HG02981 (cell line): ENCODE measurements around the gene COX20.
A peak's percentile ranks its signal among the peaks of the same experiment; 100 is the strongest.

Experiments used
- ATAC-seq: cut with Tn5 transposase; IDR thresholded peaks from one replicate; pipeline ENCODE4 v1.9.1; 2021; ENCODE audit warnings: mild to moderate bottlenecking, moderate library complexity; ENCODE audit not compliant: unreplicated experiment

The COX20 gene

DNA sequence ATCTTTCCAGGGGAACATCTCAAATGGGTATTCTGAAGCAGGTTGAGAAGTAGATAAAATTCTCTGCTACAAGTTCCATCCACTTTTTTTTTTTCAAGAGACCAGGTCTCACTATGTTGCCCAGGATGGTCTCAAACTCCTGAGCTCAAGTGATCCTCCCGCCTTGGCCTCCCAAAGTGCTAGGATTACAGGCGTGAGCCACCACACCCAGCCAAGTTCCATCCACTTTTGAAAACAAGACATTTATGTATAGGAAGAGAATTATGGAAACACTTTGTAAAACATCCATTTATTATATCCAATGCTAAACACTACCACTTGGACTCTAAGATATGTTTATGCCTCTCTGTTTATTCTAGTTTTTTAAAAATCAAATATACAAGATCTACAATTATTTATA lies 15.4 kb downstream of the COX20 start:
- ATAC-seq = no peak

DNA sequence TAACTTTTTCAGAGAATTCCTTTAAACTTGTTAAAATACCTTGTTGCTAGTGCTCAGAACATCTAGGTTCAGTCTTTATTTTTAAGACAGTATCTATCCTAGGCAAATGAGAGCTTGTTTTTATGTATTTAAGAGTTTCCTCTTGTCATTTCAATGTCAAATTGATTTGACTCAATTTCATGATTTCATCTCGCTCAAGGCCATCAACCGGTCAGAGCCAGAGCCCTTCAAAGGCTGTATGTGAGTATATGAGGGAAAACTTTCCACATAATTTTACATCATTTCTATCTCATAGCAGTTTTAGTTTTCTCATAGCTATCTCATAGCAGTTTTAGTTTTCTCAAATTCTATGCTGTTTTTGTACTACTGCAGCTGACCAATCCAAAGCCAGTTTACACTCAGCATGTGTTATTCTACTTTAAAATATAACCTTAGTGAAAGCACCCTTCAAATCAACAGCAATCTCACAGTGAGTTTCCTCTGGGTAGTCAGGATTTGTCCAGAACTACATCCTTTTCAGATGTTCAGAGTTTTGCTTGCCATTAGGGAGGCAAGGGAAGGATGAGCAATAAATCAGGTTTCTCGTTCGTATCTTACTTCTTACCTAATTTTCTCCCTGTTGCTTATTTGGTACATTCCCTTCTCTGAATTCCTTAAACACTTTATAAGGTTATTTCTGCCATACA lies 16.2 kb downstream of the COX20 start:
- ATAC-seq = no peak

DNA sequence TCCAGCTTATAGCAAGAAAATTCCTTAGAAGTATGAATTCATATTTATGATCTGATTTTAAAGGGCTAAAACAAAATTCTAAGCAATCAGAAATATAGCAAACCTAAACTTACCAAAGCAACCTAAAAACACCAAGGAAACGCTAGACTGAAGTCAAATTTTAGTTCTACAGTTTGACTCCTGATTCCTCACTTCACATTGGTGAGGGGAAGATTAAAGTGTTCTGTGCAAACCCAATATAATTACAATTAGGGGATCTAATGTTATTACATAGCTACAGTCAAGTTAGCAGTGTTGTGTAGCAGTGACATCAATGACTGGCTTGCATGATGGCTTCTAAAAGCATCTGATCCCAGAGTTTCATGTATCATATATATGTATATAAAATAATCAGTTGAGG lies 17.2 kb downstream of the COX20 start:
- ATAC-seq = no peak

DNA sequence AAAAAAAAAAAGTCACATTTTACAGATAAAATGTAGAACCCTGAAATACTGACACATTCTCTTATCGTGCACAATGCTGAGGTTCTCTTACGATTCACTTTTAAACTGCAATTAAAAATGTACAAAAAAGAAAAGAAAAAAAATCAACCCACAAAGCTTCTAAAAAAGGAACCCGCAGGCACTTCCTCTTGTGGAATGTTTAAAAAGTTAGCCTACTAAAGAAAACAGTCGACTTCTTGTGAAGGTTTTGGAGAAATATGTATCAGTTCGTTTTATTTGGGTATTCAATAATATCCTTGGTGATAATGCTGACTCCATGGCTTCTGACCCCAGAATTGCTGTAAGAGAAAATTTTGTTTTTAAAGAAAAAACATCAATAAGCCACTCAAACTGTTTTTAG lies 18.7 kb downstream of the COX20 start:
- no peak for ATAC-seq

DNA sequence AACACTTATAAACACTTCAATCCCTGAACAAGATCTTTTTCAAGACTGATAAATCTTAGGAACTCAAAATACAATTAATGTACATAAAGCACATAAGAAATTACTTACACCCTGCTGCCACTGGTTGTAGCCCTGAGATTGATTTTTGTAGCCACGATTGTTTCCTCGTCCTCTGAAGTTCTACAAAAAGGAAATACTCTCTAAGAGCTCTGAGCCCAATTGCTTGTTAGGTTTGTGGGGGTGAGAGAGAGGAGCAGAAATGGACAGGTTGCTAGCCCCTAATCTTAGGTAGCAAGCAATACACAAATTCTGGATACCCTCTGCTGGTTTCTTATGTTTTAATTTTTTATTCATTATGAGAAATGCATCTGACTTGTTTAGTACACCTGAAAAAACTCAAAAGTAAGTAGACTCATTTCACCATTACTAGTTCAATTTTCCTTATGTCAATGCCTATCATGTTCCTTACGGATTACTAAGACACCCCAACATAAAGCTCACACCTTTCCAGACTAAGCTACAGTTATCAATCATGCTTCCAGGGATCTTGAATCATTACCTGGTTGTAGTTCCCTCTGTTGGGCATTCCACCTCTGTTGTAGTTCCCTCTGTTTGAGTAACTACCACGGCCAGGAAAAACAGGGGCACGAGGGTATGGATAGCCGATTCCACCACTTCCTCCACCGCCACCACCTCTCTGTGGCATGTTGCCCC lies 19.6 kb downstream of the COX20 start:
- ATAC-seq = no peak

DNA sequence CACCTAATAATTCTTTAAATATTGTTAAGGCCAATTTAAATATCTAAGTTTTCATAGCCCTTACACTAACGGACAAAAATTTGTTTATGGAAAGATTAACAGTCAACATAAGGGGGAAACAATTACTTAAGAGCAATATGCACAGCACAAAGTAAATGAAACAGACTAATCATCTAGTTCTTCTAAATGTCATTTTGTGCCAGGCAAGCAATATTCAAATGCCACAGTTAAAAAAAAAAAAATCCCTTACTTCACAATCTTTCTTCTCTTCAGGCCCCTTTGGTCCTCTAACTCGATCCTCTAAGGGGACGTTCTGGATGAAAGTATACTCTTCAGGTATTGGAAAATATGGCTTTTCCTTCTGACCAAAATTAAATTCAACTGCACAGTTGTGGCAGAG lies 22.3 kb downstream of the COX20 start:
- no peak for ATAC-seq

DNA sequence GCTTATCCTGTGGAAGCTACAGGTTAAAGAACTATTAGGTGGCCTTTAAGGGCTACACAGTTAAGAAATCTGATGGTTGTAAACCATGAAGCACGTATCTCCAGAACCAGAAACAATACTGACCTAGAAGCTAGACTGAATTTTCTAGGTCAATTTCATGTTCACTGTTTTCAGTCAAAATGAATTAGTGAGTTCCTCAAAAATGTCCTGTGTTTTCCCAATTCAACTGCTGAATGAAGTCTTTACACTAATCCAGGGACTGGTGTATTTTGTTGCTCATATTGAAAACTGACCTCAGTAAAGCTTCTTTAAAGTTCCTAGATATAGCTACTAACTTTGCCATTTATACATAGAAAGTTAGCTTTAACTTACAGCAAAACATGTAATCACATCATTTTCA lies 22.9 kb downstream of the COX20 start:
- no peak for ATAC-seq

DNA sequence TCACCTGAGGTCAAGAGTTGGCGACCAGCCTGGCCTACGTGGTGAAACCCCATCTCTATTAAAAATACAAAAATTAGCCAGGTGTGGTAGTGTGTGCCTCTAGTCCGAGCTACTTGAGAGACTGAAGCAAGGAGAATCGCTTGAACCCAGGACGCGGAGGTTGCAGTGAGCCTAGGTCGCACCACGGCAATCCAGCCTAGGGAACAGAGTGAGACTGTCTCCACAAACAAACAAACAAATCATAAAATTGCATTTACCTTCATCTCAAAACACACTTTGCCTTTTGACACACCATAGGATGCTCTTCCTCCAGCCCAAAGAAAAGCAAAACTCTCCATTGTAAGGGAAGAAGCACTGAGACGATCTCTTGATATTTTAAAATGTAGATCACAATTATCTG lies 24.6 kb downstream of the COX20 start:
- no peak for ATAC-seq

DNA sequence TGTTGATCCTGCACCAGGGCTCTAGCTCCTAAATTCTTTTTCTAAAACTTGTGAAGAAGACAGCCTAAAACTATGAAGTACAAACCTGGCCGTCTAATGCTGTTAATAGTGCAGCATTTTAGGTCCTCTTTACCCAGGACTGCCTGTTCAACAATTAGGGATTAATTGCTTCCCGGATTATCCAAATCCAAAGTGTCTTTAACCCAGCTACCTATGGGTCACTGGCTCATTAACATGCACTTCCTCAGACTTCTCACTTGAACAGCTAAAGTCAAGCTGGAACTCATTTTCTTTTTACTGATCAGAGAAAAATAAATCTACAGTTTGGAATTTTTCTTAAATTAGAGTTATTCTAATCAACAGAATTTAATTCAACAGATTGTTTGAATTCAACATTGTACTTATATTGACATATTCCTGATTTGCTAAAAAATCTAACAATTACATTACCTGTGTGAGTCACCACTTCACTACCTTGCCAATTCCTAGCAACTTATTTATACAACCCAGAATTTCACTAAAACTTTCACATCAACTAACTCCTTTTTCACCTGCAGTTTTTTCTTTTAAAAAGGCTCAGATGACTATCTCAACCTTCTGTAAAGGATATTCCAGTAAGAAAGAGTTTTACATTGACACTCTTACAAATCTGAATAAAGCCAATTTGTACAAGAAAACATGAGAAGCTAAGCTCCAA lies 25.6 kb downstream of the COX20 start:
- no peak for ATAC-seq

DNA sequence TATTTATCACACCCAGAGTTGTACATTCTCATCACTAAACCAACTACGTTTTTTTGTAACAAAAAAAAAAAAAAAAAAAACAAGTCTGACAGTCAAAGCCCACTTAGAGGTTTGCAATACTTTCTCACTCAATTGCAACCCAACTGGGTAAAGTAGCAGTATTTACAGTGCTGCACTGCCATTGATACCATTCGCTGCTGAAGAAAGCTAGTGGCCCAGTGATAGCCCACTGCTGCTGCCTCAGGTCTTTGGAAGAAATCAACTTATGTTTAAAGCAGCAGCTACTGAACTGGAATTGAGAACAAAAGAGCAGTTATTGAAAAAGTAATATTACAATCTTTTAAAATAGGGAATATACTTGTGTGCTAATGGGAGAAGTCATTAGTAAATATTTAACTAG lies 26.2 kb downstream of the COX20 start:
- ATAC-seq = no peak

DNA sequence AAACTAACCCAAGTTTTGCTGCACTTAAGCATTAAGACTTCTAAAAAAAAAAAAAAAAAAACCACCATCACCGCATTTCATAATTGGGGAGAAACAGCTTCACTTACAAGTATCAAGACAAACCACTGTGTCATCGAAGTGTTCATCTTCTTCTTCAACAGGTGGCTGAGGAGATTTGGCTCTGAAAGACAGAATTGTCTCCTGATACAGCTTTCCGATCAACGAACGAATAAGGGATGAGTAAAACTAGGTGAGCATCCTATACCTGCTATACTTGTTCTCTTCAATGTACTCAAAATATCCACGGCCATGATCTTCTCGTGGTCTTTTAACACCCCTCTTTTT lies 26.9 kb downstream of the COX20 start:
- ATAC-seq = no peak

DNA sequence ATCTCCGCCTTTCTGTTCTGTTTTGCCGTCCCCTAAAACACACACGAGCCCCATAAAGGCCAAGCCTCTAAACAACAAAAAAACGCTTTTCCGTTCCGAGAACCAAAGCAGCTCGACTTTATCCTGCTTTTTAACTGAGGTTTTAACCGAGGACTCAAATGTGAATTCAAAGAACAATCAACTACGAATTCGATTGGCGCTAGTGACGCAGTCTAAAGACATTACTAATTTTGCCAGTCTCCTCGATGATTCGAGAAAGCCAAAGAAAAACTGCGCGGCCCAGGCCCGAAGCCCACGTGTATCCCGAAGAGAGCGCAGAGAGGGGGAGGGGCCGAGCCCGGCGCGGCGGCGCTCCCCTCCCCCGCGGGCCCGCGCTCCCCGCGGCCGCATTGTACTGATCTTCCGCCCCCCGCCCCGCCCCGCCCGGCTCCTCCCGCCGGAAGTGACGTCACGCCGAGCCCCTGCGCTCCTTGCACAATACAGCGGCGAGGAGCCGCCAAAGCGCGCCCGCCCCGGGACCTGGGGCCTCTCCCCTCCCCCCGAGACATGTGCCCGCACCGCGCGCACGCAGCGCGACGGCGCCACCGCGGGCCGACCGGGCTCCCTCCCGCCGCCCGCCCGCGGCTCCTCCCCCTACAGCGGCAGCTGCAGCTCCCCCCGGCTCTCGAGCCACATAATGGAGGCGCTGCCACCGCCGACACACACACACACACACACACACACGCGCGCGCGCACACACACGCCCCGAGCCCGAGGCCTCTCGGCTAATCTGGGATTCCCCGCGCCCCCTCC lies 27.4 kb downstream of the COX20 start:
- ATAC-seq = peak; percentile 47

DNA sequence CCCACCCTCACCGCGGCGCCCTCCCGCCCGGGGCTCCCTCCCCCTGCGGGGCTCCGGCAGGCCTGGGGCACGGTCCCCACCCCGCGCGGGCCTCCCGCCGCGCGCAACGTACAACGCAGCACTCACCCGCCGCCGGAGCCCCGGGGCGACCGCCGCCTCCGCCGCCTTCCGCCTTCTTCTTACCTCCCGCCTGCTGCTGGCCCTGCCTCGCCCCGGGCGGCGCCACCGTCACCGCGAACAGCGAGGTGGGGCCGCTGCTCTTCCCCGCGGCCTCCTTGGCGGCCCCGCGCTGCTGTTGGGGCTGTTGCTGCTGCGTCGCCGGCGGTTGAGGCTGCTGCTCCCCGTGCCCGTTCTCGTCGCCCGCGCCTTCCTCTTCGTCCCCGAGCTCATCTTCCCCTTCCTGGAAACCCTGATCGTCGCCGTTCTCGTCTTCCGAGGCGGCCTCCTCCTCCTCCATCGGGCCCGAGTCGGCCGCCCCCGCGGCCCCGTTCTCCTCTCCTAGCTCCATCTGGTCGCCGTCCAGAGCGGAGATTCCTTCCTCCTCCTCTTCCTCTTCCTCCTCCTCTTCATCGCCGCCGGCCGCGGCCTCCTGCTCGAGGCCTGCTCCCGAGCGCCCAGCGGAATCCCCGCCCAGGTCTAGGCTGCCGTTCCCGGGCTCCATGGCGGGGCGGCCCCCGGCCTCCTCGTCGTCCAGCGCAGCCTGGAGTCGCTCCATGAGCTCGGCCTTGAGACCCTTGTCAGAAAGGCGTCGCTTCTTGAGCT lies 28.2 kb downstream of the COX20 start:
- ATAC-seq = peak; percentile 10

DNA sequence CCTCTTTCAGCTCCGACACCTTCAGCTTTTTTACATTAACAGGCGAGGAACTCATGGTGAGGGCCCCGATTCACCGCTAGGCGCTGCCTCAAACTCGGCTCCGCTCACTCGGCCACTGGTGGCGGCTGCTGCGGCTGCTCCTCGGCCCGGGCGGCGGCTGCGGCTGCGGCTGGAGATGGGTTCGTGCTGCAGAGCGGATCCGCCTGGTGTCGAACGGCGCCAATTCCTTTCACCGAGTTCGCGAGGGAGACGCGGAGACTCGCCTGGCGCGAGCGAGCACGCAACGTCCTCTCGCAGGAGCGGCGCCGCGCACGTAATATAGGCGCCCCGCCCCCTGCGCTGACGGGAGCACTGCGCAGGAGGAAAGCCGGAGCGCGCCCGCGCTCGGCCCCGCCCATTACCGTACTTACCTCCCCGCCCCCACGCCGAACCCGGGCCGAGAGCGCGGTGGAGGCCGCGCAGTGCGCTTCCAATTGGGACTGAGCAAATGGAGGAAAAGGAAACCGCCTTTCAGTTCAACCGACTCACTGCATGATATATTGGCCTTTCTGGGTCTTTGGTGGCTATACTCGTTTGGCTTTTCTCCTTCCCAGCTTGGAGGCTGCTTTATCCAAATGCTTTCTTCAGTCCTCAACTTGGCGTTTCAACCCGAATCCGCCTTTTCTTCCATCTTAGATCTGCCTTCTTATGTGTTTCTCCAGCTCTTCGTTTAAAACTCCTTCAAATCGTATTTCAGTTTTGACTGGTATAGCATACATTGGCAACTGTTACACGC lies 29.0 kb downstream of the COX20 start, which contains the start of gene HNRNPU:
TSS of gene HNRNPU (minus strand) at position 291 of the 775 bp plus-strand sequence. CDS start at position 55, 236 bp downstream.
- ATAC-seq = peak; percentile 59

DNA sequence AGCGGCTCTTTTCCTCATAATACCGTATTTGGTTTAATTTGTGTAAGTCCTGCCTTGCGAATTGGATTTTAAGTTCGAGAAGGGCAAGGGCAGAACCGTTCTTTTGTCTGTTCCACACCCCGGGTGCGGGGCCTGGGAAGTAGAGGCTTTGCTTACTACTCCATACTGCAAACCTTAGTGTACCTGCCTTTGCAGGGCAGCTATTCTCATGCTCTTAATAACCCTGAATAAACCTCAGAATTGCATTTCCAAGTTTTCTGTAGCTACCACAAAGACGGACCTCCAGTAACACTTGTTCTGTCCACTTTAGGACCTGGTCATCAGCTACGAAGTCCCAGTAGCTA lies 29.5 kb downstream of the COX20 start:
- no peak for ATAC-seq

DNA sequence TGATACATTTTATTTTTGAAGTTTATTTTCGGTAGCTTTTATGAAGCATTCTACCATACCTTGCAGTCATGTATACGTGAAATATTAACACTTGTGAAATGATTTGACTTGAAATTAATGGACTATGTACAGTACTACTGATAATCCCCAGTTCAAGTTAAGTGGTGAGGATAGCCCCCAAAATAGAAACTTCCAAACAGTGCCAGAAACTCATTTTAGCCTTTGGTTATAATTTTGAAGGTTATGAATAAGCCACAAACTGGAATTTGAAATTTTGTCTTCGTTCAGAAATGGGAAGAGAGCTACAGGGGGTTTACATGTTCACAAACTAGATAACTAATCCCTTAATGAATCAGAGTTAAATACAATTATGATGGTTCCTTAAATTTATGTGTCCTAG lies 30.4 kb downstream of the COX20 start:
- no peak for ATAC-seq

DNA sequence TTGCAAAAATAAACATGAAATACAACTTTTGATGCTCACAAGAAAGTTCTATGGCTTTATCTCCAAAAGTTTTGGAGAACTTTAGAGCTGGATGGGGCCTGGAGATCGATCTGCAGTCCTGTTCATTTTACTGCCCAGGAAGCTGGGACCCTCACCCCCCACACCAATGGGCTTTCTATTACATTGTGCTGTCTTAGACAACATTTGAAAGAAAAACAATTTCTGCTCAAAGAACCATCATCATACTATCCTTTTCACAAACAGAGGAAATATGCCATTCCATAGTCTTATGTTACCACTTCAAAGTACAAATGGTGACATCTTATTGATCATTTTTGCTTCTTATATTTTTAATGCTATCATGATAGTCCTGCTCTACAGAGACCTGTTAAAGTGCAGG lies 30.9 kb downstream of the COX20 start:
- ATAC-seq = no peak

DNA sequence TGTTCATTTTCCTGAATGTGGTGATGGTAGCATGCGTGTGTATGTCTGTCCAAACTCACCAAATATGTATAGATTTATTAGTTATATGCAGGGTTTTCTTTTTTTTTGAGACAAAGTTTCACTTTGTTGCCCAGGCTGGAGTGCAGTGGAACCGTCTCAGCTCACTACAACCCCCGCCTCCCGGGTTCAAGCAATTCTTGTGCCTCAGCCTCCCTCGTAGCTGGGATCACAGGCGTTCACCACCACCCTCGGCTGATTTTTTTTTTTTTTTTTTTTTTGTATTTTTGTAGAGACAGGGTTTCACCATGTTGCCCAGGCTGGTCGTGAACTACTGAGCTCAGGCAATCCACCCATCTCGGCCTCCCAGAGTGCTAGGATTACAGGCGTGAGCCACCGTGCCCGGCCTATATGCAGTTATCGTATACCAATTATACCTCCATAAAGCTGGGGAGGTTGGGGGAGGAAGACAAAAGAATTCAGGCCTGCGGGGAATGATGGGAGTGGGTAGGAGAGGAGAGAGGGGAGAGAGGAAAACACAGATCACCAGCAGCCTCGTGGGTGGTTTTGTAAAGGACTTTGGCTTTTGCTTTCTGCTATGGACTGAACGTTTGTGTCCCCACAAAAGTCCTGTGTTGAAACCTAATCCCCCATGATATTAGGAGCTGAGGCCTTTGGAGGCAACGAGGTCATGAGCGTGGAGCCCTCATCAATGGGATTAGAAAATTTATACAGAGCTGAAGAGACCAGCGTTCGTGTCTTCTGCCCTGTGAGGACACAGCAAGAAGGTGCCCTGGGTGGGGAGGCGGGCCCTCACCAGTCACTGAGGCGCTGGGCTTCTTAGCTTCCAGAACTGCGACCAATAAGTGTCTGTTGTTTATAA lies 33.3 kb downstream of the COX20 start:
- ATAC-seq = no peak

DNA sequence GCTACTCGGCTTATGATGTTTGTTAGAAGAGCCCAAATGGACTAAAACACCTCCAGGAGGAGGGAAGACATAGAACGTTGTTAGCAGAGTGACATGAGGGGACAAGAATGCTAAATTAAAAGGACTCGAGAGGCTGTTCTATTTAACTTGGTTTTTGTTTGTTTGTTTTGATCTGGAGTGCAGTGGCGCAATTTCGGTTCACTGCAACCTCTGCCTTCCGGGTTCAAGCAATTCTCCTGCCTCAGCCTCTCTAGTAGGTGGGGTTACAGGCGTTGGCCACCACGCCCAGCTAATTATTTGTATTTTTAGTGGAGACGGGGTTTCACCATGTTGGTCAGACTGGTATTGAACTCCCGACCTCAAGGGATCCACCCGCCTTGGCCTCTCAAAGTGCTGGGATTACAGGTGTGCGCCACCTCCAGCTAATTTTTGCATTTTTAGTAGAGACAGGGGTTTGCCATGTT lies 33.9 kb downstream of the COX20 start:
- no peak for ATAC-seq
